HepG2 (cell line): ENCODE data around the gene RDH12. TPM values are rescaled to one million over a fixed set of nuclear protein-coding genes. Genes with fewer than 3 reads are reported as not detected.

Experiments used
- ARID2 ChIP-seq: sonication (generic); formaldehyde crosslinking; IDR thresholded peaks from 2 replicates; pipeline ENCODE4 v1.8.1; 2022; ENCODE audit warnings: mild to moderate bottlenecking, missing genetic modification reagents, borderline replicate concordance
- CBX5 ChIP-seq: sonication (generic); formaldehyde crosslinking; IDR thresholded peaks from 2 replicates; pipeline ENCODE4 v1.4.0; 2020; ENCODE audit warnings: missing genetic modification reagents, borderline replicate concordance
- ISX ChIP-seq: sonication (generic); formaldehyde crosslinking; conservative IDR thresholded peaks from 2 replicates; pipeline ENCODE4 v1.5.0; 2020; ENCODE audit warnings: missing genetic modification reagents
- MIXL1 ChIP-seq: IDR thresholded peaks from 2 replicates; pipeline ENCODE4 v1.6.1; 2016
- MXD4 ChIP-seq: IDR thresholded peaks from 2 replicates; pipeline ENCODE4 v1.6.1; 2016; ENCODE audit warnings: mild to moderate bottlenecking, missing biosample characterization, missing genetic modification reagents
- MXI1 ChIP-seq: IDR thresholded peaks from 3 replicates; pipeline ENCODE4 v1.6.1; 2012; ENCODE audit warnings: low read depth, low read length, inconsistent platforms, borderline replicate concordance
- NR2F6 ChIP-seq, 2 experiments: IDR thresholded peaks; 2 replicates each; pipeline ENCODE4 v1.6.1; 2016; ENCODE audit warnings: antibody characterized with exemption in 1 of 2, mild to moderate bottlenecking in 1 of 2
- PAXIP1 ChIP-seq: sonication (generic); formaldehyde crosslinking; conservative IDR thresholded peaks from 2 replicates; pipeline ENCODE4 v1.4.0; 2020; ENCODE audit warnings: mild to moderate bottlenecking, missing genetic modification reagents, moderate library complexity
- RARA ChIP-seq: IDR thresholded peaks from 2 replicates; pipeline ENCODE4 v1.6.1; 2016; ENCODE audit warnings: missing genetic modification reagents, missing compliant biosample characterization
- RBAK ChIP-seq: sonication (generic); formaldehyde crosslinking; IDR thresholded peaks from 2 replicates; pipeline ENCODE4 v1.5.1; 2020; ENCODE audit warnings: mild to moderate bottlenecking, missing genetic modification reagents
- RCOR2 ChIP-seq: IDR thresholded peaks from 2 replicates; pipeline ENCODE4 v1.6.1; 2016; ENCODE audit warnings: missing biosample characterization, missing genetic modification reagents
- SAP130 ChIP-seq: IDR thresholded peaks from 2 replicates; pipeline ENCODE4 v1.6.1; 2016; ENCODE audit warnings: low read depth
- SKIL ChIP-seq: sonication (generic); formaldehyde crosslinking; IDR thresholded peaks from 2 replicates; pipeline ENCODE4 v1.8.0; 2022; ENCODE audit warnings: missing genetic modification reagents, mild to moderate bottlenecking, moderate library complexity, borderline replicate concordance
- SOX5 ChIP-seq: IDR thresholded peaks from 2 replicates; pipeline ENCODE4 v1.6.1; 2016; ENCODE audit warnings: borderline replicate concordance
- STAT5B ChIP-seq: sonication (generic); formaldehyde crosslinking; IDR thresholded peaks from 2 replicates; pipeline ENCODE4 v1.4.0; 2020; ENCODE audit warnings: missing genetic modification reagents
- TCF12 ChIP-seq, 2 experiments: fragments of 450-650 bp in 1 of 2; sonication (generic) in 1 of 2; formaldehyde crosslinking in 1 of 2; IDR thresholded peaks; 2 replicates each; pipeline versions ENCODE4 v1.6.1 to v1.8.0; 2017 to 2022; ENCODE audit warnings: antibody characterized with exemption in 1 of 2, mild to moderate bottlenecking in 1 of 2, missing genetic modification reagents in 1 of 2, moderate library complexity in 1 of 2
- ZBTB37 ChIP-seq: sonication (generic); formaldehyde crosslinking; IDR thresholded peaks from 2 replicates; pipeline ENCODE4 v1.4.0; 2020; ENCODE audit warnings: mild to moderate bottlenecking, missing genetic modification reagents
- ZMYM3 ChIP-seq: sonication (generic); formaldehyde crosslinking; IDR thresholded peaks from 2 replicates; pipeline ENCODE4 v1.5.1; 2020; ENCODE audit warnings: mild to moderate bottlenecking, missing genetic modification reagents
- ZNF205 ChIP-seq: IDR thresholded peaks from 2 replicates; pipeline ENCODE4 v1.6.1; 2018; ENCODE audit warnings: missing biosample characterization, missing genetic modification reagents
- ZNF629 ChIP-seq: sonication (generic); formaldehyde crosslinking; conservative IDR thresholded peaks from 2 replicates; pipeline ENCODE4 v1.5.0; 2020; ENCODE audit warnings: missing genetic modification reagents
- ZNF652 ChIP-seq: IDR thresholded peaks from 2 replicates; pipeline ENCODE4 v1.6.1; 2016; ENCODE audit warnings: low read depth, borderline replicate concordance
- ZNF790 ChIP-seq: sonication (generic); formaldehyde crosslinking; IDR thresholded peaks from 2 replicates; pipeline ENCODE4 v1.8.0; 2022; ENCODE audit warnings: missing genetic modification reagents, mild to moderate bottlenecking, borderline replicate concordance
- ZSCAN9 ChIP-seq: IDR thresholded peaks from 2 replicates; pipeline ENCODE4 v1.6.1; 2016; ENCODE audit warnings: borderline replicate concordance
- polyA plus RNA-seq, 8 experiments: library from polyadenylated mRNA; depleted of rRNA in 3 of 8; stranded (reverse) in 7 of 8; unstranded in 1 of 8; fragments of >200 nt; fragmentation: Illumina TruSeq in 4 of 8; extraction: Trizol in 4 of 8; gene quantifications; 2 replicates each; pipeline versions ENCODE4 v1.2.1 to v1.2.3, GENCODE V29; 2011 to 2016; ENCODE audit warnings: low read depth in 4 of 8, missing spikeins in 1 of 8, mixed read lengths in 1 of 8; ENCODE audit not compliant: insufficient read depth in 1 of 8
- total RNA-seq, 5 experiments: library from RNA; depleted of rRNA; stranded (reverse); fragments of >200 nt; fragmentation: Illumina TruSeq; extraction: Trizol; gene quantifications; 2 replicates each; pipeline ENCODE4 v1.2.3, GENCODE V29; 2016; ENCODE audit warnings: low read depth in 1 of 5
- TF ChIP-seq, protein P1 (sequence below): IDR thresholded peaks from 2 replicates; pipeline ENCODE4 v1.6.1; 2012; ENCODE audit warnings: inconsistent platforms

Gene RDH12
- total and polyA plus RNA-seq, 2 of the 13 experiments (the other 11 are each of a cell fraction or from before 2014, with no cell fraction given): 1.6 to 2.1 TPM

DNA sequence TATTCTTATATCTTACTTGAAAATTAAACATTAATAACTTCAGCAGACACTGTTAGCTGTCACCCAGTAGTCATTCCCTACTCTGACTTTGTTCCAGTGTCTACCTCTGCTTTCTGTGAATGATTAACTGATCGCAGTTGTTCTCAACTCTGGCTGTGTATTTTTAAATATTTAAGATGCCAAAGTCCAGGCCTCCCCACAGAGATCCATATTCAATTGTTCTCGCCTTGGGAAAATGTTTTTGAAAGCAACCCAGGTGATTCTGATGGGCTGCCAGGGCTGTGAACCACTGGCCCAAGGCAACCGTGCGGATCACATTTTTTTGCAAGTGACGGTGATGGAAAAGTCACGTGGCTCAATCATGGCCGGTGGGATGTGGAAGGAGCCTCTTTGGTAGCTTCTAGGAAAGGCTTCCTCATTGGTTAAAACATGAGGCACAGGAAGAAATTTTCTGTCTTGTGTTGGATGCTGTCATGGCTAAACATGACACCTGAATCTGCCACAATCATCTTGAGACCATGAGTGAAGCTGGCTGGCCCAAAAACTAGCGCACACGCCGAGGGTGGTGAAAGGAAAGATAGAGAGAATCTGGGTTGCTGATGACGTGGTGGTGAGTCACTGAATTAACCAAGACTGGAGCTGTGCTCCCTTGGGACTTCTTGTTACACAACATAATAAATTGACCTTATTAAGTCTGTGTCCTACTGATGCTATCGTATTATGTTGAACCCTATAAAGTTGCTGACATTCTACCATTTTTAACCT is 37.2 kb downstream of the RDH12 start (continued):
- TF ChIP-seq RARA (0 out of 2 replicates have a peak, but pooled peaks have one; percentile 5), ARID2 (CRISPR knock-in tag) (no peak), MXI1 (no peak; the same call in 2 of the 3 replicates), ZMYM3 (peak; percentile 63; the same call in 1 of the 2 replicates), ZNF205 (peak; percentile 78), PAXIP1 (CRISPR knock-in tag) (peak; percentile 96), ZNF790 (CRISPR knock-in tag) (no peak), ZSCAN9 (CRISPR knock-in tag) (no peak), NR2F6 (IDR thresholded peaks at IDR 0.05) (peak; percentile 44; the same call in 1 of the 2 replicates), NR2F6 (CRISPR knock-in tag; IDR thresholded peaks at IDR 0.05) (no peak; the same call in 1 of the 2 replicates), ZNF629 (no peak), SAP130 (CRISPR knock-in tag) (peak; percentile 65), TCF12 (IDR thresholded peaks at IDR 0.05) (no peak), TCF12 (CRISPR knock-in tag; IDR thresholded peaks at IDR 0.05) (no peak), MIXL1 (peak; percentile 38; the same call in 1 of the 2 replicates), CBX5 (CRISPR knock-in tag) (peak; percentile 66; the same call in 1 of the 2 replicates), ZBTB37 (CRISPR knock-in tag) (no peak), RBAK (CRISPR knock-in tag) (no peak), SOX5 (CRISPR knock-in tag) (peak; percentile 98), SKIL (no peak), MXD4 (CRISPR knock-in tag) (peak; percentile 76), ZNF652 (no peak), ISX (CRISPR knock-in tag) (no peak), RCOR2 (CRISPR knock-in tag) (peak; percentile 61; the same call in 1 of the 2 replicates), STAT5B (CRISPR knock-in tag) (no peak)
- TF ChIP-seq, protein P1, sequence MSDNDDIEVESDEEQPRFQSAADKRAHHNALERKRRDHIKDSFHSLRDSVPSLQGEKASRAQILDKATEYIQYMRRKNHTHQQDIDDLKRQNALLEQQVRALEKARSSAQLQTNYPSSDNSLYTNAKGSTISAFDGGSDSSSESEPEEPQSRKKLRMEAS: peak; percentile 84
